Neuronal stem cell (in vitro differentiated cells): ENCODE measurements around the gene TXNDC9.
"Not testable (repeated sequence)": the region's sequence is repeated elsewhere in the genome, so short reads cannot be mapped to it uniquely, and the experiment has no call there.

Source experiments
- DNase-seq: peaks from one replicate; pipeline ENCODE4 v3.0.0-alpha.2; 2013; ENCODE audit warnings: low spot score
- H2AFZ ChIP-seq: one replicate; pipeline ENCODE4 v1.6.1; 2013; ENCODE audit warnings: mild to moderate bottlenecking, low read length, inconsistent platforms
- H2AK5ac ChIP-seq: 2 replicates; pipeline ENCODE4 v1.6.1; 2013; ENCODE audit warnings: low read depth, mild to moderate bottlenecking, inconsistent platforms, low read length, moderate library complexity, mixed read lengths
- H2BK120ac ChIP-seq: 2 replicates; pipeline ENCODE4 v1.6.1; 2013; ENCODE audit warnings: low read depth, mild to moderate bottlenecking, inconsistent platforms, low read length, moderate library complexity, mixed read lengths
- H2BK12ac ChIP-seq: one replicate; pipeline ENCODE4 v1.6.1; 2013; ENCODE audit warnings: low read length, inconsistent platforms
- H2BK15ac ChIP-seq: 2 replicates; pipeline ENCODE4 v1.6.1; 2013; ENCODE audit warnings: mild to moderate bottlenecking, low read length, inconsistent platforms, mixed read lengths
- H2BK5ac ChIP-seq: one replicate; pipeline ENCODE4 v1.6.1; 2013; ENCODE audit warnings: inconsistent platforms, mild to moderate bottlenecking, low read length, moderate library complexity
- H3K14ac ChIP-seq: one replicate; pipeline ENCODE4 v1.6.1; 2013; ENCODE audit warnings: low read length, inconsistent platforms
- H3K18ac ChIP-seq: 2 replicates; pipeline ENCODE4 v1.6.1; 2013; ENCODE audit warnings: low read length, inconsistent platforms
- H3K23ac ChIP-seq: 2 replicates; pipeline ENCODE4 v1.6.1; 2013; ENCODE audit warnings: low read depth, mild to moderate bottlenecking, mixed read lengths, low read length, inconsistent platforms; ENCODE audit not compliant: poor library complexity
- H3K27ac ChIP-seq: replicated peaks from 3 replicates; pipeline ENCODE4 v1.5.1; 2013; ENCODE audit warnings: low read length, inconsistent platforms
- H3K27me3 ChIP-seq, 3 experiments: 2 replicates each; pipeline ENCODE4 v1.6.1; 2013; ENCODE audit warnings: low read length in 3 of 3, mild to moderate bottlenecking in 2 of 3, inconsistent platforms in 1 of 3, low read depth in 1 of 3, mixed read lengths in 1 of 3, moderate library complexity in 1 of 3; ENCODE audit not compliant: control insufficient read depth in 3 of 3, insufficient read depth in 3 of 3
- H3K36me3 ChIP-seq, 2 donors: replicated peaks in 1 of 2; 2 replicates each; pipeline ENCODE4 v1.6.1; 2013; ENCODE audit warnings: low read length in 2 of 2; ENCODE audit not compliant: control insufficient read depth in 2 of 2, insufficient read depth in 2 of 2
- H3K4ac ChIP-seq: 2 replicates; pipeline ENCODE4 v1.6.1; 2013; ENCODE audit warnings: inconsistent platforms, mild to moderate bottlenecking, low read length, moderate library complexity
- H3K4me1 ChIP-seq, 2 donors: 1 replicate in 1 of 2; 2 replicates in 1 of 2; pipeline ENCODE4 v1.6.1; 2013; ENCODE audit warnings: low read length in 2 of 2, low read depth in 1 of 2; ENCODE audit not compliant: control insufficient read depth in 2 of 2, insufficient read depth in 1 of 2
- H3K4me2 ChIP-seq: one replicate; pipeline ENCODE4 v1.6.1; 2013; ENCODE audit warnings: mild to moderate bottlenecking, low read length, inconsistent platforms; ENCODE audit not compliant: insufficient read depth, poor library complexity, severe bottlenecking
- H3K4me3 ChIP-seq, 2 donors: 2 replicates each; pipeline ENCODE4 v1.5.1; 2013; ENCODE audit warnings: low read length in 2 of 2, mild to moderate bottlenecking in 2 of 2, inconsistent platforms in 1 of 2, moderate library complexity in 1 of 2
- H3K79me1 ChIP-seq: one replicate; pipeline ENCODE4 v1.6.1; 2013; ENCODE audit warnings: low read depth, mild to moderate bottlenecking, inconsistent platforms, low read length, moderate library complexity
- H3K9ac ChIP-seq: one replicate; pipeline ENCODE4 v1.6.1; 2013; ENCODE audit warnings: mild to moderate bottlenecking, low read depth, low read length, inconsistent platforms; ENCODE audit not compliant: poor library complexity
- H3K9me3 ChIP-seq, 2 donors: replicated peaks in 1 of 2; 2 replicates each; pipeline versions ENCODE3 to v1.6.1; 2013; ENCODE audit warnings: low read length in 2 of 2, mild to moderate bottlenecking in 2 of 2, inconsistent platforms in 1 of 2, low read depth in 1 of 2, mixed read lengths in 1 of 2, moderate library complexity in 1 of 2; ENCODE audit not compliant: control insufficient read depth in 2 of 2, insufficient read depth in 1 of 2
- H4K8ac ChIP-seq: one replicate; pipeline ENCODE4 v1.6.1; 2013; ENCODE audit warnings: low read depth, mild to moderate bottlenecking, inconsistent platforms, low read length, moderate library complexity
- H4K91ac ChIP-seq: one replicate; pipeline ENCODE4 v1.6.1; 2013; ENCODE audit warnings: low read length, low read depth, mild to moderate bottlenecking, inconsistent platforms; ENCODE audit not compliant: poor library complexity
- WGBS, 2 donors: extraction: QIAGEN DNeasy Blood & Tissue Kit; methylation state at CpG; one replicate each; pipeline ENCODE4 v1.1.7; 2013; ENCODE audit warnings: missing lambda C conversion rate in 2 of 2, mixed read lengths in 1 of 2; ENCODE audit not compliant: insufficient read length in 2 of 2, insufficient replicate concordance in 1 of 2; ENCODE audit errors: extremely low coverage in 2 of 2; 5-methylcytosine and 5-hydroxymethylcytosine counted together

Gene TXNDC9

GRCh38 chr2:99285526-99285925 is 50.6 kb downstream of the TXNDC9 start:
- peaks cover 2 to 4% of the 10 kb centered on the region in 2 donors for H3K36me3 ChIP-seq
- no peak overlapping the region for H4K91ac ChIP-seq
- H4K8ac ChIP-seq = no peak overlapping the region
- no peak overlapping the region for H3K4me2 ChIP-seq
- no peak overlapping the region for H2AFZ ChIP-seq
- no peak overlapping the region for H3K4ac ChIP-seq
- no peaks in the 10 kb centered on the region for H3K9me3 ChIP-seq
- H3K4me3 ChIP-seq = no peak overlapping the region
- H3K18ac ChIP-seq = no peak overlapping the region
- H3K14ac ChIP-seq = no peak overlapping the region
- no peak overlapping the region for H2BK5ac ChIP-seq
- H3K23ac ChIP-seq = no peak overlapping the region
- no peaks in the 10 kb centered on the region for H3K79me1 ChIP-seq
- H3K27ac ChIP-seq = no peak overlapping the region
- no peak overlapping the region for H2BK12ac ChIP-seq
- no peak overlapping the region for H2BK120ac ChIP-seq
- H3K27me3 ChIP-seq = no peaks in the 10 kb centered on the region
- H2AK5ac ChIP-seq = no peak overlapping the region
- H3K9ac ChIP-seq = no peak overlapping the region
- H3K4me1 ChIP-seq = no peaks in the 10 kb centered on the region
- no peak overlapping the region for H2BK15ac ChIP-seq
- WGBS, 2 donors = no CpG with 5 or more reads among the region's 7 CpGs
- DNase-seq = no peak

DNA sequence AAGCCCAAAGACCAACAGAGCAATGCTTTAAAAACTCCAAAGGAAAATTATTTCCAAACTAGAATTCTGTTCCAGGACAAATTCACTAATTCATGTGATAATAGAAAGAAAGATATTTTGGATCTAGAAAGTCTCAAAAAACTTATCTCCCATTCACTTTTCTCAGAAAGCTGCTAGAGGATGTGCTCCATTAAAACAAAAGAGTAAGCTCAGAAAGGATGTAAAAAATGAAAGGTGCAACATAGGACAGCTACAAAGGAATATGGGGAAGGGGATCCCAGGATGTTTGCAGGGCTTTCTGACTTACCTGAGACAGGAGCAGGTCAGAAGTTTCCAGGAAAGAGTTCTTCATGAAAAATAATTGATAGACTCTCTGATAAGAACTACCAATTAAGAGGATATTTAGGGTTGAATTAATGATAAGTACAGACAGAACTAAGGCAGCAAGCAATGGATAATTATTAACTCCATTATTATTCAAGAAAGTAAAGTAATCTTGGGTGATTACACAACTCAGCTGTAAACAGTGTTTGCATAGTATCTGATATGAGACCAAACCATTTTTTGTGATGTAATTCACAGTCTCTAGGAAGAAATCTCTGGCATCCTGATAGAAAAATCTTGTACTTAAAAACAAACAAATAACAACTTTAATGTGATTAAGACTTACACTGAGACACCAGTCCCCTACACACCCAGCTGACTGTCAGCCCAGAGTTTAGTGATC is 56.0 kb downstream of the TXNDC9 start:
- no peak overlapping the region for H3K27ac ChIP-seq
- no peak overlapping the region for H3K4ac ChIP-seq
- H2BK5ac ChIP-seq = no peak overlapping the region
- H4K91ac ChIP-seq = no peak overlapping the region
- H3K4me1 ChIP-seq = no peaks in the 10 kb centered on the region
- H2AK5ac ChIP-seq = no peak overlapping the region
- H3K23ac ChIP-seq = no peak overlapping the region
- H2BK15ac ChIP-seq = no peak overlapping the region
- H3K14ac ChIP-seq = no peak overlapping the region
- no peak overlapping the region for H3K9ac ChIP-seq
- no peak overlapping the region for H2BK120ac ChIP-seq
- no peak overlapping the region for H4K8ac ChIP-seq
- H3K18ac ChIP-seq = no peak overlapping the region
- H3K79me1 ChIP-seq = no peaks in the 10 kb centered on the region
- no peak overlapping the region for H3K4me2 ChIP-seq
- peaks cover 2 to 4% of the 10 kb centered on the region in 2 donors for H3K36me3 ChIP-seq
- H2AFZ ChIP-seq = no peak overlapping the region
- DNase-seq = no peak
- H2BK12ac ChIP-seq = no peak overlapping the region
- peaks cover 3 to 6% of the 10 kb centered on the region in 2 donors for H3K9me3 ChIP-seq
- H3K4me3 ChIP-seq = no peak overlapping the region
- no peaks in the 10 kb centered on the region for H3K27me3 ChIP-seq

- Histone ChIP-seq H3K14ac (no peak overlapping the region), H2BK15ac (no peak overlapping the region), H2BK5ac (no peak overlapping the region), H3K4me3 (no peak overlapping the region), H3K4me2 (no peak overlapping the region), H3K18ac (no peak overlapping the region), H3K27ac (no peak overlapping the region), H3K36me3 (peaks cover 0 to 2% of the 10 kb centered on the region in 2 donors), H3K4ac (no peak overlapping the region), H2AK5ac (no peak overlapping the region), H3K9ac (no peak overlapping the region), H4K8ac (no peak overlapping the region), H3K27me3 (no peaks in the 10 kb centered on the region), H2BK120ac (no peak overlapping the region), H4K91ac (no peak overlapping the region), H3K4me1 (no peaks in the 10 kb centered on the region), H2AFZ (no peak overlapping the region), H3K23ac (no peak overlapping the region), H3K79me1 (no peaks in the 10 kb centered on the region), H3K9me3 (peaks cover 3 to 6% of the 10 kb centered on the region in 2 donors), H2BK12ac (no peak overlapping the region)
- DNase-seq = no peak
- WGBS, 2 donors = no CpG with 5 or more reads among the region's 2 CpGs
These were observed 57.3 kb downstream of the TXNDC9 start for GRCh38 chr2:99278793-99279291.

- H3K4me1 ChIP-seq, H3K79me1 ChIP-seq, H3K27me3 ChIP-seq, DNase-seq, H3K4me2 ChIP-seq, H3K9me3 ChIP-seq, H3K18ac ChIP-seq, H3K4ac ChIP-seq, H3K4me3 ChIP-seq, H3K9ac ChIP-seq, H4K91ac ChIP-seq, H2AFZ ChIP-seq, H3K27ac ChIP-seq, H3K23ac ChIP-seq, H2BK15ac ChIP-seq, H4K8ac ChIP-seq, H3K36me3 ChIP-seq, H2BK120ac ChIP-seq, H3K14ac ChIP-seq, H2BK12ac ChIP-seq, H2AK5ac ChIP-seq, H2BK5ac ChIP-seq: not testable (repeated sequence)
- WGBS, 2 donors = no CpG with 5 or more reads among the region's 5 CpGs
These were observed 57.9 kb downstream of the TXNDC9 start for GRCh38 chr2:99278195-99278765.
